Heart left ventricle (tissue), 13 donors: ENCODE data around the gene NPHP4.

Experiments
- CTCF ChIP-seq, 12 donors: fragments of 200-600 bp; sonication (generic) in 4 of 12; IDR thresholded peaks; one replicate each; pipeline versions ENCODE4 v1.5.0 to v1.8.0; 2018 to 2022; ENCODE audit warnings: antibody characterized with exemption in 12 of 12, mild to moderate bottlenecking in 5 of 12
- POLR2A ChIP-seq, 2 donors: fragments of 450-650 bp; IDR thresholded peaks; one replicate each; pipeline ENCODE4 v1.6.1; 2017; ENCODE audit warnings: antibody characterized with exemption in 2 of 2, mild to moderate bottlenecking in 2 of 2, moderate library complexity in 2 of 2
- donor health status: ischemic (EF 13 %, LVEDD 7.1; RV severe dilation, severe dysfunction).
- donor health status: DM: no; HTN: yes; CAD: no.
- donor health status: DM: no; HTN: no; CAD: no.
- donor health status: ischemic (EF 25% LVEDD 6.9; RV normal size, moderate dysfunction).
- donor health status: ischemic (EF 25% LVEDD 5.7; RV mildly dilated, moderate dysfunction).
- donor health status: ischemic (EF 35%, LVEDD 5.7; RV mildly dilated, moderate dysfunction).
- donor health status: nonischemic (EF 11% LVEDD 7.7; RV severe dilation, severe dysfunction).
- donor health status: DM: yes; HTN: yes; CAD: no.
- donor health status: PGD.
- donor health status: ischemic (EF 29% LVEDD 5.4; RV normal size, mild dysfunction).
- donor health status: nonischemic (EF 23%, LVEDD 6.1; RV moderate dilation, normal function).

- TF ChIP-seq CTCF (IDR thresholded peaks at IDR 0.05) (no peak), POLR2A (IDR thresholded peaks at IDR 0.05) (no peak)
These were observed 176.5 kb downstream of the NPHP4 start for GRCh38 chr1:5815716-5816115.
